Measurements from ENCODE around the gene DLGAP5.

GRCh38 chr14:55136241-55136640 is 55.1 kb downstream of the DLGAP5 start:
- TF ChIP-seq CTCF (IDR thresholded peaks at IDR 0.05; ENCODE audit: low read length) (no peak), EZH2 (optimal IDR thresholded peaks at IDR 0.05; ENCODE audit: low read depth, low read length) (no peak), EZH2phosphoT487 (IDR thresholded peaks at IDR 0.05; ENCODE audit: low read length) (no peak)
